Gastroesophageal sphincter (tissue), 4 donors: ENCODE data around the gene KLHL21. TPM values are rescaled to one million over a fixed set of nuclear protein-coding genes. Genes with fewer than 3 reads are reported as not detected.
A peak's percentile ranks its signal among the peaks of the same experiment; 100 is the strongest.

Experiments used
- ATAC-seq: fragments of 150-250 bp; one replicate; pipeline ENCODE4 v1.9.1; 2016; ENCODE audit warnings: mild to moderate bottlenecking, moderate library complexity
- H3K27ac ChIP-seq, 4 donors: fragments of 200-600 bp; sonication (generic) in 3 of 4; 1 replicate in 3 of 4; 2 replicates in 1 of 4; pipeline ENCODE4 v1.5.1; 2016 to 2019
- H3K27me3 ChIP-seq: fragments of 200-600 bp; sonication (generic); one replicate; pipeline ENCODE4 v1.5.1; 2019
- H3K36me3 ChIP-seq, 2 donors: fragments of 200-600 bp; sonication (generic); one replicate each; pipeline ENCODE4 v1.5.1; 2019; ENCODE audit warnings: control low read depth in 1 of 2
- H3K4me1 ChIP-seq, 3 donors: fragments of 200-600 bp; sonication (generic); 1 replicate in 2 of 3; 2 replicates in 1 of 3; pipeline ENCODE4 v1.5.1; 2016 to 2019; ENCODE audit warnings: control low read depth in 2 of 3
- H3K4me3 ChIP-seq, 2 donors: fragments of 200-600 bp; sonication (generic); one replicate each; pipeline ENCODE4 v1.5.1; 2019; ENCODE audit warnings: mild to moderate bottlenecking in 1 of 2, moderate library complexity in 1 of 2
- H3K9me3 ChIP-seq, 3 donors: fragments of 200-600 bp; sonication (generic); one replicate each; pipeline ENCODE4 v1.5.1; 2017 to 2019; ENCODE audit warnings: control low read depth in 2 of 3
- CTCF ChIP-seq, 4 experiments: fragments of 200-600 bp in 2 of 4; fragments of 450-650 bp in 2 of 4; sonication (generic) in 1 of 4; IDR thresholded peaks; one replicate each; pipeline ENCODE4 v1.5.1; 2017 to 2019; ENCODE audit warnings: antibody characterized with exemption in 4 of 4, mild to moderate bottlenecking in 2 of 4, moderate library complexity in 2 of 4
- EP300 ChIP-seq: sonication (generic); formaldehyde crosslinking; IDR thresholded peaks from one replicate; pipeline ENCODE4 v1.6.1; 2017; ENCODE audit warnings: antibody characterized with exemption, mild to moderate bottlenecking
- POLR2A ChIP-seq, 2 donors: fragments of 450-650 bp; IDR thresholded peaks; one replicate each; pipeline ENCODE4 v1.6.1; 2017; ENCODE audit warnings: antibody characterized with exemption in 2 of 2, mild to moderate bottlenecking in 2 of 2, moderate library complexity in 1 of 2
- POLR2AphosphoS5 ChIP-seq: sonication (generic); formaldehyde crosslinking; IDR thresholded peaks from one replicate; pipeline ENCODE4 v1.6.1; 2017; ENCODE audit warnings: antibody characterized with exemption
- WGBS, 2 donors: methylation state at CpG; one replicate each; pipeline ENCODE4 v1.1.5; 2018; ENCODE audit warnings: low coverage in 1 of 2; 5-methylcytosine and 5-hydroxymethylcytosine counted together
- total RNA-seq, 4 donors: library from RNA; depleted of rRNA; stranded (reverse); fragments of >200 nt; gene quantifications; one replicate each; pipeline ENCODE4 v1.1.0, GENCODE V29; 2016

KLHL21 gene
- total RNA-seq, 4 donors from 2014 or later = 83.6 to 131 (median 101) TPM

DNA sequence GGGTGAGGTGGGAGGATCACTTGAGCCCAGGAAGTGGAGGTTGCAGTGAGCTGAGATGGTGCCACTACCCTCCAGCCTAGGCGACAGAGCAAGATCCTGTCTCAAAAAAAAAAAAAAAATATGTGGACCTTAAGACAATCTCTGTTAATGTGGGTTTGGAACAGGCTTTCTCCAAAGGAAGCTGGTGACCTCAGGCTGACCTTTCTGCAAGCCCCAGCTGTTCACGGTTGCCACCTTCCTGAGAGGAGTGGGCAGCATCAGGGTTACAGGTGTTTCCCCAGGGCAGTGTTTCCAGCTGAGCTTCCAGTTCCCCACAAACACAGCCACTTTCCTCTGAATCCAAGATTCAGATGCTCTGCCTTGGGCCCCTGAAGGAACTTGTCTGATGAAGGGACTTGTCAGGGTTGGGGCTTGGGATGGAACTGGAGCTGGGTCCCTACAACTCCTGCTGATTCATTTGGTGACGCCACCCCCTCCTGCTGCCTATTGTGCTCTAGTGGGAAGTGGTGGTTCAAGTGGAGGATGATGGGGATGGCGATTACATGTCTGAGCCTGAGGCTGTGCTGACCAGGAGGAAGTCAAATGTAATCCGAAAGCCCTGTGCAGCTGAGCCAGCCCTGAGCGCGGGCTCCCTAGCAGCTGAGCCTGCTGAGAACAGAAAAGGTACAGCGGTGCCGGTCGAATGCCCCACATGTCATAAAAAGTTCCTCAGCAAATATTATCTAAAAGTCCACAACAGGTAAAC lies 20.9 kb downstream of the KLHL21 start:
- Histone ChIP-seq H3K27me3 (no peaks in the 10 kb centered on the region), H3K27ac (peak overlapping the region in 3 of 4 donors; percentile 96 to 97 (median 97)), H3K36me3 (peaks cover 0 to 8% of the 10 kb centered on the region in 2 donors), H3K9me3 (no peaks in the 10 kb centered on the region), H3K4me1 (peaks cover 0 to 52% (median 16%) of the 10 kb centered on the region in 3 donors), H3K4me3 (no peak overlapping the region)
- ATAC-seq = no peak
- TF ChIP-seq POLR2A (IDR thresholded peaks at IDR 0.05) (no peak), POLR2AphosphoS5 (no peak), EP300 (no peak), CTCF (IDR thresholded peaks at IDR 0.05) (no peak)
- 60 to 85% methylated on average over 4 of the region's 10 CpGs for WGBS, 2 donors

- H3K36me3 ChIP-seq = peaks cover 0 to 8% of the 10 kb centered on the region in 2 donors
- no peak for TF ChIP-seq EP300
- TF ChIP-seq CTCF (IDR thresholded peaks at IDR 0.05) = peak in 2 of 4 experiments; percentile 3 to 11
- WGBS, 2 donors = 33 to 67% methylated on average over 1 to 3 of the region's 19 CpGs
- H3K27me3 ChIP-seq = no peaks in the 10 kb centered on the region
- no peak for ATAC-seq
- peaks cover 0 to 44% (median 14%) of the 10 kb centered on the region in 3 donors for H3K4me1 ChIP-seq
- peak overlapping the region; percentile 75 to 90 for H3K4me3 ChIP-seq
- H3K27ac ChIP-seq = peak overlapping the region; percentile 89 to 97 (median 96)
- H3K9me3 ChIP-seq = no peaks in the 10 kb centered on the region
These were observed 21.9 kb downstream of the KLHL21 start for GRCh38 chr1:6580593-6581409.

DNA sequence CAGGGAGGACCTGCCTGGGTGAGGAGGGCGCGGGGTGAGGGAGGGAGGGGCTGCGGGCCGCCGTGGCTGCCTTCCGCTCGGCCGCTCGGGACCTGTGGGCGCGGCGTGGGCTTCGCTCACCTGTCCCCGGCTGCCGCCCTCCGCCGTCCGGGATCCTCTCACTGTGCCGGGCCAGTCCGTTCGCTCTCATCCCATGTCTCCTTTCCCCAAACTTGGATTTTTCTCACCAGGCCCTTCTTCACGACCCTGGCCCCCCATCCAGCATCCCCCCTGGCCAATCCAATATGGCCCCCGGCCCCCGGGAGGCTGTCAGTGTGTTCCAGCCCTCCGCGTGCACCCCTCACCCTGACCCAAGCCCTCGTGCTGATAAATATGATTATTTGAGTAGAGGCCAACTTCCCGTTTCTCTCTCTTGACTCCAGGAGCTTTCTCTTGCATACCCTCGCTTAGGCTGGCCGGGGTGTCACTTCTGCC lies 22.5 kb downstream of the KLHL21 start:
- peak overlapping the region; percentile 75 to 90 for H3K4me3 ChIP-seq
- WGBS, 2 donors = 0 to 2% methylated on average over 5 to 7 of the region's 30 CpGs
- no peaks in the 10 kb centered on the region for H3K9me3 ChIP-seq
- H3K36me3 ChIP-seq = peaks cover 0 to 8% of the 10 kb centered on the region in 2 donors
- peak; percentile 38 for ATAC-seq
- TF ChIP-seq CTCF (IDR thresholded peaks at IDR 0.05) (no peak), POLR2A (IDR thresholded peaks at IDR 0.05) (no peak), EP300 (no peak), POLR2AphosphoS5 (no peak)
- H3K4me1 ChIP-seq = peaks cover 0 to 44% (median 14%) of the 10 kb centered on the region in 3 donors
- H3K27me3 ChIP-seq = no peaks in the 10 kb centered on the region
- peak overlapping the region; percentile 89 to 97 (median 96) for H3K27ac ChIP-seq

DNA sequence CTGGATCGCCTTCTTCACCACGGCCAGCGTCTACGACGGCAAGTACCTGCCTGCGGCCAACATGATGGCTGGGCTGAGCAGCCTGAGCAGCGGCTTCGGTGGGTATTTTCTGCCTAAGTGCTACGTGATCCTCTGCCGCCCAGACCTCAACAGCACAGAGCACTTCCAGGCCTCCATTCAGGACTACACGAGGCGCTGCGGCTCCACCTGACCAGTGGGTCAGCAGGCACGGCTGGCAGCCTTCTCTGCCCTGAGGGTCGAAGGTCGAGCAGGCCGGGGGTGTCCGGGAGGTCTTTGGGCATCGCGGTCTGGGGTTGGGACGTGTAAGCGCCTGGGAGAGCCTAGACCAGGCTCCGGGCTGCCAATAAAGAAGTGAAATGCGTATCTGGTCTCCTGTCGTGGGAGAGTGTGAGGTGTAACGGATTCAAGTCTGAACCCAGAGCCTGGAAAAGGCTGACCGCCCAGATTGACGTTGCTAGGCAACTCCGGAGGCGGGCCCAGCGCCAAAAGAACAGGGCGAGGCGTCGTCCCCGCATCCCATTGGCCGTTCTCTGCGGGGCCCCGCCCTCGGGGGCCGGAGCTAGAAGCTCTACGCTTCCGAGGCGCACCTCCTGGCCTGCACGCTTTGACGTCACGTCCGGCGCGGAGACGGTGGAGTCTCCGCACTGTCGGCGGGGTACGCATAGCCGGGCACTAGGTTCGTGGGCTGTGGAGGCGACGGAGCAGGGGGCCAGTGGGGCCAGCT lies 23.1 kb downstream of the KLHL21 start, which contains the start of gene ZBTB48:
TSS of gene ZBTB48 (plus strand) at position 621 of the 745 bp plus-strand sequence. CDS start 616 bp downstream, outside the sequence.
- Histone ChIP-seq H3K36me3 (peaks cover 0 to 8% of the 10 kb centered on the region in 2 donors), H3K4me1 (peaks cover 0 to 44% (median 14%) of the 10 kb centered on the region in 3 donors), H3K9me3 (no peaks in the 10 kb centered on the region), H3K4me3 (peak within 1 kb of the TSS; percentile 75 to 90), H3K27me3 (no peaks in the 10 kb centered on the region), H3K27ac (peak within 1 kb of the TSS; percentile 89 to 97 (median 96))
- 0% methylated on average over 8 of the region's 58 CpGs; no CpG with 5 or more reads in 1 of the 2 donors for WGBS, 2 donors
- ATAC-seq = peak; percentile 98
- no peak for TF ChIP-seq EP300
- peak; percentile 95 for TF ChIP-seq POLR2A (IDR thresholded peaks at IDR 0.05)
- peak; percentile 99 for TF ChIP-seq POLR2AphosphoS5
- TF ChIP-seq CTCF (IDR thresholded peaks at IDR 0.05) = no peak
